NB4 (cell line): ENCODE results near the gene NTSR2.

Experiments used
- CTCF ChIP-seq: IDR thresholded peaks from one replicate; pipeline ENCODE4 v1.5.1; 2012; ENCODE audit warnings: low read depth, low read length
- POLR2A ChIP-seq: IDR thresholded peaks from 2 replicates; pipeline ENCODE4 v1.6.1; 2011; ENCODE audit warnings: mild to moderate bottlenecking; ENCODE audit not compliant: insufficient read length; ENCODE audit errors: extremely low read depth

- no peak for TF ChIP-seq POLR2A
- TF ChIP-seq CTCF, result no peak
These were observed 58.7 kb downstream of the NTSR2 start for GRCh38 chr2:11611251-11611650.
